Measurements from ENCODE around the gene ADARB2.

DNA sequence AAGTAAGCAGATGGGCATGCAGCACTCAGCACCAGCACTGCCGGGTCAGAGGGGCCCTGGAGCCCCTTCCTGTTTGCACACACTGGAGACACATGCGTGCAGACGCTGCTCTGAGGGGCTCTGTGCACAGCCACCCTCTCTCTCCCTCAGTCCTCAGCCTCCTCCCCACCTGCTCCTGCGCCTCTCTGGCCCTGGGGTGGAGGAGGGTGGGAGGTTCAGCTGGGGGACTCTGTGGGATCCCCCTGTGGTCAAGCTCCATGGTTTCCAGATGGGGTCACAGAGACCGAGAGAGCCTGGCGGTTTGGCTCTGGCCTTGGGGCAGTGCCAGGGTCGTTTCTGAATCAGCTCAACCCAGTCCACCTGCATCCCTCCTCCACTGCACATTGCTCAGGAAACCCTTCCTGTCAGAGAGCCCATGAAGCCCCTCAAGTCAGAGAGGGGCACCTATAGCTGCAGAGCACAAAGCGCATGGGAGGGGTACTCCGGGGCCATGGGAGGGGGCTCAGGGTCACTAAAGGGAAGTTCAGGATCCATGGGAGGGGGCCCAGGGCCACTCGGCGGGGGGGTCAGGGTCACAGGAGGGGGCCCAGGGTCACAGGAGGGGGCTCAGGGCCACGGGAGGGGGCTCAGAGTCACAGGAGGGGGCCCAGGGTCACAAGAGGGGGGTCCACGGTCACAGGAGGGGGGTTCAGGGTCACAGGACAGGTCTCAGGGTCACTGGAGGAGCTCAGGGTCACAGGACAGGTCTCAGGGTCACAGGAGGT is 161.7 kb downstream of the ADARB2 start:
- TF ChIP-seq SIN3A (IDR thresholded peaks at IDR 0.05; ENCODE audit: borderline replicate concordance, insufficient read depth, low read length) (no peak), POLR2AphosphoS5 (IDR thresholded peaks at IDR 0.05; ENCODE audit: low read depth, low read length) (no peak), TAF1 (IDR thresholded peaks at IDR 0.05; ENCODE audit: borderline replicate concordance, insufficient read depth, low read length) (no peak)
- TF ChIP-seq, protein P1, sequence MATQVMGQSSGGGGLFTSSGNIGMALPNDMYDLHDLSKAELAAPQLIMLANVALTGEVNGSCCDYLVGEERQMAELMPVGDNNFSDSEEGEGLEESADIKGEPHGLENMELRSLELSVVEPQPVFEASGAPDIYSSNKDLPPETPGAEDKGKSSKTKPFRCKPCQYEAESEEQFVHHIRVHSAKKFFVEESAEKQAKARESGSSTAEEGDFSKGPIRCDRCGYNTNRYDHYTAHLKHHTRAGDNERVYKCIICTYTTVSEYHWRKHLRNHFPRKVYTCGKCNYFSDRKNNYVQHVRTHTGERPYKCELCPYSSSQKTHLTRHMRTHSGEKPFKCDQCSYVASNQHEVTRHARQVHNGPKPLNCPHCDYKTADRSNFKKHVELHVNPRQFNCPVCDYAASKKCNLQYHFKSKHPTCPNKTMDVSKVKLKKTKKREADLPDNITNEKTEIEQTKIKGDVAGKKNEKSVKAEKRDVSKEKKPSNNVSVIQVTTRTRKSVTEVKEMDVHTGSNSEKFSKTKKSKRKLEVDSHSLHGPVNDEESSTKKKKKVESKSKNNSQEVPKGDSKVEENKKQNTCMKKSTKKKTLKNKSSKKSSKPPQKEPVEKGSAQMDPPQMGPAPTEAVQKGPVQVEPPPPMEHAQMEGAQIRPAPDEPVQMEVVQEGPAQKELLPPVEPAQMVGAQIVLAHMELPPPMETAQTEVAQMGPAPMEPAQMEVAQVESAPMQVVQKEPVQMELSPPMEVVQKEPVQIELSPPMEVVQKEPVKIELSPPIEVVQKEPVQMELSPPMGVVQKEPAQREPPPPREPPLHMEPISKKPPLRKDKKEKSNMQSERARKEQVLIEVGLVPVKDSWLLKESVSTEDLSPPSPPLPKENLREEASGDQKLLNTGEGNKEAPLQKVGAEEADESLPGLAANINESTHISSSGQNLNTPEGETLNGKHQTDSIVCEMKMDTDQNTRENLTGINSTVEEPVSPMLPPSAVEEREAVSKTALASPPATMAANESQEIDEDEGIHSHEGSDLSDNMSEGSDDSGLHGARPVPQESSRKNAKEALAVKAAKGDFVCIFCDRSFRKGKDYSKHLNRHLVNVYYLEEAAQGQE (IDR thresholded peaks at IDR 0.05; ENCODE audit: insufficient read depth in 1 of 2, low read depth in 2 of 2, low read length in 2 of 2) = no peak
